Measurements from ENCODE around the gene ZNRF3. TPM values are rescaled to one million over a fixed set of nuclear protein-coding genes. Genes with fewer than 3 reads are reported as not detected.
A peak's percentile ranks its signal among the peaks of the same experiment; 100 is the strongest.

Gene ZNRF3
- total RNA-seq, 1 donor from 2014 or later: 4.1 TPM

- no peak overlapping the region for H2AFZ ChIP-seq (replicated peaks)
- H3K27me3 ChIP-seq: no peaks in the 10 kb centered on the region
- peaks cover 73% of the 10 kb centered on the region for H3K4me1 Mint-ChIP-seq
- H3K4me1 ChIP-seq: peaks cover 9% of the 10 kb centered on the region
- H3K9me3 Mint-ChIP-seq: no peaks in the 10 kb centered on the region
- no peak for DNase-seq (ENCODE audit: low spot score)
- H3K4me2 ChIP-seq: no peak overlapping the region
- H3K27ac ChIP-seq: no peak overlapping the region
- peak overlapping the region; percentile 46 for H3K27ac Mint-ChIP-seq
- no peaks in the 10 kb centered on the region for H3F3A ChIP-seq (ENCODE audit: low read depth)
- H3K9me3 ChIP-seq (ENCODE audit: low read depth): no peaks in the 10 kb centered on the region
- peaks cover 97% of the 10 kb centered on the region for H3K79me2 ChIP-seq (ENCODE audit: low read depth)
- H3K36me3 ChIP-seq: no peaks in the 10 kb centered on the region
- no peak overlapping the region for H3K9ac ChIP-seq
- no peak for TF ChIP-seq CTCF (IDR thresholded peaks at IDR 0.05)
- TF ChIP-seq EZH2phosphoT487 (IDR thresholded peaks at IDR 0.05): no peak
- TF ChIP-seq EZH2 (IDR thresholded peaks at IDR 0.05): no peak
- H3K36me3 Mint-ChIP-seq: peaks cover 14% of the 10 kb centered on the region
- H4K20me1 ChIP-seq (ENCODE audit: low read depth): peaks cover 89% of the 10 kb centered on the region
- no peak overlapping the region for H3K4me3 ChIP-seq
- H3K27me3 Mint-ChIP-seq (ENCODE audit: insufficient read depth, low read depth): peaks cover 3% of the 10 kb centered on the region
- H3K4me3 Mint-ChIP-seq: no peak overlapping the region
Measured at GRCh38 chr22:28894807-28895206, 11.4 kb downstream of the ZNRF3 start.

- H3K79me2 ChIP-seq (ENCODE audit: low read depth): peaks cover 96% of the 10 kb centered on the region
- no peak overlapping the region for H3K9ac ChIP-seq
- no peaks in the 10 kb centered on the region for H3K9me3 ChIP-seq (ENCODE audit: low read depth)
- no peaks in the 10 kb centered on the region for H3F3A ChIP-seq (ENCODE audit: low read depth)
- Mint-ChIP-seq H3K36me3 (peaks cover 13% of the 10 kb centered on the region), H3K4me1 (peaks cover 71% of the 10 kb centered on the region), H3K9me3 (no peaks in the 10 kb centered on the region), H3K4me3 (peak overlapping the region; percentile 17), H3K27ac (peak overlapping the region; percentile 30), H3K27me3 (ENCODE audit: insufficient read depth, low read depth) (peaks cover 3% of the 10 kb centered on the region)
- H3K4me3 ChIP-seq: no peak overlapping the region
- H3K27ac ChIP-seq: no peak overlapping the region
- DNase-seq (ENCODE audit: low spot score): no peak
- peaks cover 86% of the 10 kb centered on the region for H4K20me1 ChIP-seq (ENCODE audit: low read depth)
- peaks cover 9% of the 10 kb centered on the region for H3K4me1 ChIP-seq
- H3K27me3 ChIP-seq: no peaks in the 10 kb centered on the region
- H3K4me2 ChIP-seq: no peak overlapping the region
- no peak for TF ChIP-seq EZH2phosphoT487 (IDR thresholded peaks at IDR 0.05)
- TF ChIP-seq EZH2 (IDR thresholded peaks at IDR 0.05): no peak
- TF ChIP-seq CTCF (IDR thresholded peaks at IDR 0.05): no peak
- no peak overlapping the region for H2AFZ ChIP-seq (replicated peaks)
- H3K36me3 ChIP-seq: no peaks in the 10 kb centered on the region
Measured at GRCh38 chr22:28896611-28897010, 13.2 kb downstream of the ZNRF3 start.

- H3K9ac ChIP-seq: no peak overlapping the region
- H3K4me2 ChIP-seq: no peak overlapping the region
- peaks cover 3% of the 10 kb centered on the region for H3K27me3 Mint-ChIP-seq (ENCODE audit: insufficient read depth, low read depth)
- no peaks in the 10 kb centered on the region for H3K27me3 ChIP-seq
- no peaks in the 10 kb centered on the region for H3K9me3 Mint-ChIP-seq
- H3K4me3 ChIP-seq: no peak overlapping the region
- H3F3A ChIP-seq (ENCODE audit: low read depth): no peaks in the 10 kb centered on the region
- peaks cover 96% of the 10 kb centered on the region for H3K79me2 ChIP-seq (ENCODE audit: low read depth)
- peaks cover 71% of the 10 kb centered on the region for H3K4me1 Mint-ChIP-seq
- peaks cover 9% of the 10 kb centered on the region for H3K36me3 Mint-ChIP-seq
- H3K4me1 ChIP-seq: peaks cover 17% of the 10 kb centered on the region
- TF ChIP-seq EZH2 (IDR thresholded peaks at IDR 0.05) (no peak), EZH2phosphoT487 (IDR thresholded peaks at IDR 0.05) (no peak), CTCF (IDR thresholded peaks at IDR 0.05) (no peak)
- no peak overlapping the region for H2AFZ ChIP-seq (replicated peaks)
- H3K27ac ChIP-seq: no peak overlapping the region
- no peak overlapping the region for H3K4me3 Mint-ChIP-seq
- peaks cover 89% of the 10 kb centered on the region for H4K20me1 ChIP-seq (ENCODE audit: low read depth)
- peak overlapping the region; percentile 83 for H3K27ac Mint-ChIP-seq
- H3K36me3 ChIP-seq: no peaks in the 10 kb centered on the region
- no peaks in the 10 kb centered on the region for H3K9me3 ChIP-seq (ENCODE audit: low read depth)
- no peak for DNase-seq (ENCODE audit: low spot score)
Measured at GRCh38 chr22:28898233-28898629, 14.9 kb downstream of the ZNRF3 start.
